ENCODE measurements around the gene SLC2A9. TPM values are rescaled to one million over a fixed set of nuclear protein-coding genes. Genes with fewer than 3 reads are reported as not detected.

Gene SLC2A9
- total and polyA plus RNA-seq, 2 donors (not counting 1 experiment from before 2014, with no cell fraction given): 2.3 to 3.9 TPM

Other genes with a start within 250 kb of the SLC2A9 start
- gene DRD5, start 239.9 kb downstream of the SLC2A9 start, total RNA-seq: not detected in 2 replicates
- not detected in 2 replicates for gene DRD5, start 239.9 kb downstream of the SLC2A9 start, polyA plus RNA-seq
- gene WDR1, start 95.3 kb upstream of the SLC2A9 start, total RNA-seq: 265 and 331 TPM in 2 replicates
- 720 and 751 TPM in 2 replicates for gene WDR1, start 95.3 kb upstream of the SLC2A9 start, polyA plus RNA-seq